GM12878 (cell line): ENCODE measurements around the gene PROSER3. TPM values are rescaled to one million over a fixed set of nuclear protein-coding genes. Genes with fewer than 3 reads are reported as not detected.
A peak's percentile ranks its signal among the peaks of the same experiment; 100 is the strongest.

ENCODE experiments used
- ATAC-seq: fragments of 200-7000 bp; cut with Tn5 transposase; 3 replicates; pipeline ENCODE4 v1.9.1; 2020; ENCODE audit warnings: mild to moderate bottlenecking, moderate library complexity
- BruUV-seq: library from RNA; stranded (reverse); fragments of 400-500 nt; replicated peaks from 2 replicates; lab custom pipeline; 2021; lab: Mats Ljungman, UMichigan
- CTCF ChIA-PET: fragments of 300-600 bp; sonication (Branson Sonifier 250); formaldehyde crosslinking; extraction: SDS; loops from one replicate; lab custom pipeline; 2021; ENCODE audit warnings: inconsistent platforms; lab: Yijun Ruan, JAX
- POLR2A ChIA-PET: fragments of 350-600 bp; formaldehyde crosslinking; extraction: SDS; loops from one replicate; lab custom pipeline; 2021; ENCODE audit warnings: inconsistent platforms; lab: Charles Lee
- RAD21 ChIA-PET: fragments of 300-600 bp; sonication (Branson Sonifier 250); formaldehyde crosslinking; loops from one replicate; lab custom pipeline; 2023; ENCODE audit warnings: antibody characterized with exemption; ENCODE audit not compliant: unreplicated experiment; lab: Charles Lee
- SMC1A ChIA-PET: fragments of 300-600 bp; sonication (Branson Sonifier 250); formaldehyde crosslinking; loops from one replicate; lab custom pipeline; 2023; ENCODE audit not compliant: unreplicated experiment, uncharacterized antibody; lab: Charles Lee
- DNase-seq: peaks from one replicate; pipeline ENCODE4 v3.0.0-alpha.2; 2011; ENCODE audit warnings: low read depth, low spot score
- FAIRE-seq: peaks from 3 replicates; lab custom pipeline; 2011; peaks lifted over from hg19 to GRCh38; lab: Jason Lieb, UNC
- H2AFZ ChIP-seq: 2 replicates; pipeline ENCODE4 v1.6.0; 2011; ENCODE audit warnings: low read depth, low read length, control low read depth; ENCODE audit not compliant: control insufficient read depth
- H3K27ac ChIP-seq: 2 replicates; pipeline ENCODE4 v1.5.1; 2011; ENCODE audit warnings: control low read depth; ENCODE audit not compliant: control insufficient read depth, insufficient read depth
- H3K27me3 ChIP-seq, 2 experiments: replicated peaks in 1 of 2; 2 replicates each; pipeline versions ENCODE4 v1.6.0 to v1.6.1; 2011; ENCODE audit warnings: low read length in 1 of 2; ENCODE audit not compliant: control insufficient read depth in 2 of 2, insufficient read depth in 2 of 2
- H3K36me3 ChIP-seq, 2 experiments: 2 replicates each; pipeline ENCODE4 v1.5.1; 2011; ENCODE audit warnings: low read length in 1 of 2; ENCODE audit not compliant: control insufficient read depth in 2 of 2, insufficient read depth in 2 of 2
- H3K4me1 ChIP-seq: 2 replicates; pipeline ENCODE4 v1.6.1; 2011; ENCODE audit warnings: mild to moderate bottlenecking, low read length, moderate library complexity, mixed read lengths; ENCODE audit not compliant: control insufficient read depth, insufficient read depth
- H3K4me2 ChIP-seq: 2 replicates; pipeline ENCODE4 v1.6.0; 2011; ENCODE audit warnings: control low read depth; ENCODE audit not compliant: control insufficient read depth, insufficient read depth
- H3K4me3 ChIP-seq: fragments of 200-600 bp; sonication (generic); 2 replicates; pipeline ENCODE4 v1.5.1; 2016
- H3K79me2 ChIP-seq: 2 replicates; pipeline ENCODE4 v1.6.0; 2011; ENCODE audit warnings: low read length; ENCODE audit not compliant: control insufficient read depth, insufficient read depth
- H3K9ac ChIP-seq: 2 replicates; pipeline ENCODE4 v1.8.0; 2011; ENCODE audit warnings: low read length, control low read depth, mixed read lengths; ENCODE audit not compliant: control insufficient read depth, insufficient read depth
- H3K9me3 ChIP-seq: replicated peaks from 3 replicates; pipeline ENCODE4 v1.5.1; 2011; ENCODE audit warnings: mild to moderate bottlenecking, low read length; ENCODE audit not compliant: control insufficient read depth, insufficient read depth
- H4K20me1 ChIP-seq: 2 replicates; pipeline ENCODE4 v1.6.0; 2011; ENCODE audit not compliant: control insufficient read depth, insufficient read depth
- ASH2L ChIP-seq: fragments of 300-600, 200-600 bp; sonication (generic); IDR thresholded peaks from 2 replicates; pipeline ENCODE4 v1.6.1; 2017; ENCODE audit warnings: low read depth, mild to moderate bottlenecking, borderline replicate concordance
- CBX5 ChIP-seq: sonication (generic); IDR thresholded peaks from 2 replicates; pipeline ENCODE4 v1.6.1; 2016; ENCODE audit warnings: low read depth, moderate library complexity, mild to moderate bottlenecking, inconsistent platforms
- HCFC1 ChIP-seq: fragments of 150-350 bp; IDR thresholded peaks from 2 replicates; pipeline ENCODE4 v1.6.1; 2014; ENCODE audit warnings: low read length
- KAT2A ChIP-seq: conservative IDR thresholded peaks from 2 replicates; pipeline ENCODE4 v1.6.1; 2011; ENCODE audit warnings: low read depth, low read length; ENCODE audit not compliant: control insufficient read depth
- MYC ChIP-seq: IDR thresholded peaks from 2 replicates; pipeline ENCODE4 v1.6.1; 2011; ENCODE audit warnings: mild to moderate bottlenecking, low read length, moderate library complexity, inconsistent platforms; ENCODE audit not compliant: insufficient read depth, insufficient replicate concordance, insufficient read length, severe bottlenecking
- POLR2A ChIP-seq: IDR thresholded peaks from 2 replicates; pipeline ENCODE4 v1.6.1; 2011; ENCODE audit warnings: low read depth, mild to moderate bottlenecking, low read length
- SMC3 ChIP-seq: IDR thresholded peaks from 2 replicates; pipeline ENCODE4 v1.6.1; 2011; ENCODE audit warnings: low read length, improper control_type of control experiment, borderline replicate concordance
- TCF3 ChIP-seq: IDR thresholded peaks from 2 replicates; pipeline ENCODE4 v1.6.1; 2012; ENCODE audit warnings: low read depth, mild to moderate bottlenecking, low read length, borderline replicate concordance; ENCODE audit not compliant: insufficient read depth
- YY1 ChIP-seq: IDR thresholded peaks from 2 replicates; pipeline ENCODE4 v1.6.1; 2011; ENCODE audit warnings: low read depth, mild to moderate bottlenecking, low read length
- ZBED1 ChIP-seq: IDR thresholded peaks from 2 replicates; pipeline ENCODE4 v1.6.1; 2016; ENCODE audit warnings: borderline replicate concordance
- ZNF24 ChIP-seq: fragments of 450-650 bp; IDR thresholded peaks from 2 replicates; pipeline ENCODE4 v1.6.1; 2017; ENCODE audit warnings: antibody characterized with exemption, mild to moderate bottlenecking
- WGBS: methylation state at CpG from one replicate; pipeline ENCODE4 v1.1.6; 2016; ENCODE audit warnings: low lambda C conversion rate; ENCODE audit not compliant: insufficient replicate concordance, insufficient coverage; ENCODE audit errors: missing lambda C conversion rate; 5-methylcytosine and 5-hydroxymethylcytosine counted together
- in situ Hi-C: fragments of 300-500 bp; cut with MboI; formaldehyde crosslinking; loops from 9 replicates; pipeline ENCODE4 v1.14.3; 2018; ENCODE audit warnings: mixed read lengths
- intact Hi-C: fragments of 100-400 bp; cut with micrococcal nuclease; formaldehyde crosslinking; loops from one replicate; pipeline ENCODE4 v1.14.2; 2022; ENCODE audit not compliant: unreplicated experiment
- polyA plus RNA-seq, 11 experiments: library from polyadenylated mRNA; depleted of rRNA in 4 of 11; unstranded in 6 of 11; stranded (reverse) in 5 of 11; fragments of >200 nt; fragmentation: Nextera tagmentation in 4 of 11; fragmentation: Illumina TruSeq in 1 of 11; extraction: Ambion mirVana in 4 of 11; extraction: Trizol in 1 of 11; gene quantifications; 1 replicate in 1 of 11; 2 replicates in 10 of 11; pipeline versions ENCODE4 v1.2.1 to v1.2.3, GENCODE V29; 2011 to 2016; ENCODE audit warnings: inconsistent platforms in 2 of 11, missing spikeins in 2 of 11, low read depth in 1 of 11
- total RNA-seq, 4 experiments: library from RNA; depleted of rRNA in 3 of 4; stranded (reverse); fragments of >200 nt in 3 of 4; fragmentation: Illumina TruSeq in 1 of 4; extraction: Trizol in 1 of 4; gene quantifications; 2 replicates each; pipeline versions ENCODE4 v1.2.1 to v1.2.3, GENCODE V29; 2013 to 2021
- TF ChIP-seq, protein P1 (sequence below): IDR thresholded peaks from 2 replicates; pipeline ENCODE4 v1.6.1; 2011; ENCODE audit warnings: low read depth, low read length, improper control_type of control experiment, borderline replicate concordance

PROSER3 gene
- total and polyA plus RNA-seq, 10 of the 15 experiments (the other 5 are each of a cell fraction or from before 2014, with no cell fraction given) = 0.85 to 25.1 (median 9.6) TPM

DNA sequence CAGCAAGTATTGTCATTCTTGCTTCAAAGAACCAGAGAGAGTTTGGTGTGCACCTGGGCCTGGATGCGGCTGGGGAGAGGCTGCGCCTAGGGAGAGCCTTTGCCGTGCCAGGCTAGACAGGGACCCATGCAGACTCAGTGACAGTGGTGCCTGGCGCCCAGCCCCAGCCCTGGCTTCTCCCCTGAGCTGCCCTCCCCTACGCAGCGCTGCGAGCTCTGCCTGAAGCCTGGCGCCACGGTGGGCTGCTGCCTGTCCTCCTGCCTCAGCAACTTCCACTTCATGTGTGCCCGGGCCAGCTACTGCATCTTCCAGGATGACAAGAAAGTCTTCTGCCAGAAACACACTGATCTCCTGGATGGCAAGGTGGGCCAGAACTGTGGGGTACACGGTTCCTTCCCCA is 28.2 kb upstream of the PROSER3 start:
- DNase-seq (no peak), FAIRE-seq (no peak), ATAC-seq (no peak)
- CTCF ChIA-PET = no interaction called here
- intact Hi-C loops (no loop called here), in situ Hi-C loops (no loop called here)
- Histone ChIP-seq H3K4me1 (no peaks in the 10 kb centered on the region), H3K9me3 (no peaks in the 10 kb centered on the region), H4K20me1 (no peaks in the 10 kb centered on the region; the same call in 1 of the 2 replicates), H3K27me3 (no peaks in the 10 kb centered on the region), H3K27ac (no peak overlapping the region), H3K79me2 (no peaks in the 10 kb centered on the region), H3K36me3 (peaks cover 22 to 48% of the 10 kb centered on the region in 2 experiments), H2AFZ (no peak overlapping the region), H3K4me2 (no peak overlapping the region), H3K4me3 (no peak overlapping the region), H3K9ac (no peak overlapping the region)
- SMC1A ChIA-PET = no interaction called here
- 88% methylated on average over 11 of the region's 11 CpGs for WGBS
- RAD21 ChIA-PET = no interaction called here
- POLR2A ChIA-PET = no interaction called here
- no TSS peak for BruUV-seq
- TF ChIP-seq POLR2A = peak; percentile 26
- no peak for TF ChIP-seq TCF3
- TF ChIP-seq SMC3 = no peak
- TF ChIP-seq ASH2L = no peak

DNA sequence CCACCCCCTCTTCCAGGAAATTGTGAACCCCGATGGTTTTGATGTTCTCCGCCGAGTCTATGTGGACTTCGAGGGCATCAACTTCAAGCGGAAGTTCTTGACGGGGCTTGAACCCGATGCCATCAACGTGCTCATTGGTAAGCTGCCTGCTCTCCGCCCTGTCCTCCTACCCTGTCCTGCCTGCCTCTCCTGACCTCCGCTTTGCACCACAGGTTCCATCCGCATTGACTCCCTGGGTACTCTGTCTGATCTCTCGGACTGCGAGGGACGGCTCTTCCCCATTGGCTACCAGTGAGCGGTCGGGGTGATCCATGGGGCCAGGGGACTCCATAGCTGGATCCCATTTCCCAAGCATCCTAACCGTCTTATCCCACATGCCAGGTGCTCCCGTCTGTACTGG is 27.6 kb upstream of the PROSER3 start:
- in situ Hi-C loops = no loop called here
- ChIA-PET RAD21 (no interaction called here), SMC1A (no interaction called here), POLR2A (no interaction called here)
- no peaks in the 10 kb centered on the region for H3K4me1 ChIP-seq
- WGBS = 98% methylated on average over 18 of the region's 18 CpGs
- H3K27ac ChIP-seq = no peak overlapping the region
- no peak for FAIRE-seq
- DNase-seq = no peak
- no peaks in the 10 kb centered on the region for H3K79me2 ChIP-seq
- no peaks in the 10 kb centered on the region for H3K27me3 ChIP-seq
- peaks cover 18 to 46% of the 10 kb centered on the region in 2 experiments for H3K36me3 ChIP-seq
- no peaks in the 10 kb centered on the region for H4K20me1 ChIP-seq
- H2AFZ ChIP-seq = no peak overlapping the region
- H3K9ac ChIP-seq = no peak overlapping the region
- intact Hi-C loops = no loop called here
- TF ChIP-seq HCFC1 (no peak), YY1 (no peak), ZBED1 (no peak), ZNF24 (no peak), KAT2A (no peak), CBX5 (no peak), MYC (no peak)
- TF ChIP-seq, protein P1, sequence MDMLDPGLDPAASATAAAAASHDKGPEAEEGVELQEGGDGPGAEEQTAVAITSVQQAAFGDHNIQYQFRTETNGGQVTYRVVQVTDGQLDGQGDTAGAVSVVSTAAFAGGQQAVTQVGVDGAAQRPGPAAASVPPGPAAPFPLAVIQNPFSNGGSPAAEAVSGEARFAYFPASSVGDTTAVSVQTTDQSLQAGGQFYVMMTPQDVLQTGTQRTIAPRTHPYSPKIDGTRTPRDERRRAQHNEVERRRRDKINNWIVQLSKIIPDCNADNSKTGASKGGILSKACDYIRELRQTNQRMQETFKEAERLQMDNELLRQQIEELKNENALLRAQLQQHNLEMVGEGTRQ = no peak
- TF ChIP-seq, all 136 proteins: peak for 0
- CTCF ChIA-PET = no interaction called here
- no peak overlapping the region for H3K4me2 ChIP-seq
- no peak for ATAC-seq
- H3K9me3 ChIP-seq = no peaks in the 10 kb centered on the region
- BruUV-seq = no TSS peak
- H3K4me3 ChIP-seq = no peak overlapping the region
